ENCODE results near the gene RAB6B.

RAB6B gene

GRCh38 chr3:133894353-133895207 lies 1.1 kb downstream of the RAB6B start:
- DNase-seq: peak; percentile 6

DNA sequence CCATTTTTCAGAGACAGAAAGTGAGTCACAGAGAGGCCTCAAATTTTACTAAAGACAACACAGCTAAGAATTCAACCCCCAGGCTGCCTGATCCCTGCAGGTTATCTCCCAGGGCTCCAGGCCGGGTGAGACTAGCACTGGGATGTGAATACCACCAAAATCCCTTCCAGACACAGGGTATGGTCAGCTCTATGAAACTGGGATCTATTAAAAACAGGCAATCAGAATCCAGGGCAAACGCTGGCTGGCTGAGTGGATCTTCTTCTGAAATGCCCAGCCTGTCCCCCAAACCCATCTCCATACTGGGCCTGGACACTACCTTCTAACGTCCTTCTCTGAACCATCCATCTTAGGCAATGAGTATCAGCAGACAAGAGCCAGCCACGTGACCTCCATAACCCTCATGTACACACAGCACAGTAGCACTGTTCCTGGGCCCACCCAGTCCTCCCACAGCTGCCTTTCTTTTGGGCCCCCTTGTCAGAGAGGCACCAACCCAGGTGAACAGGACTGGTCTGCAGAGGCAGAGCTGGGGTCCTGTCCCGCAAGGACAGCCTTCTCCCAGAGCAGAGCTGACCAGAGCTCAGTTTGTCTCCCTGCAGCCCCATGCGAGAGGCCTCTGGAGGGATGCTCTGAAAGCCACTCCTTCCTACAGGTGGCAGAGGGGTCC lies 1.9 kb downstream of the RAB6B start:
- no peak for DNase-seq

DNA sequence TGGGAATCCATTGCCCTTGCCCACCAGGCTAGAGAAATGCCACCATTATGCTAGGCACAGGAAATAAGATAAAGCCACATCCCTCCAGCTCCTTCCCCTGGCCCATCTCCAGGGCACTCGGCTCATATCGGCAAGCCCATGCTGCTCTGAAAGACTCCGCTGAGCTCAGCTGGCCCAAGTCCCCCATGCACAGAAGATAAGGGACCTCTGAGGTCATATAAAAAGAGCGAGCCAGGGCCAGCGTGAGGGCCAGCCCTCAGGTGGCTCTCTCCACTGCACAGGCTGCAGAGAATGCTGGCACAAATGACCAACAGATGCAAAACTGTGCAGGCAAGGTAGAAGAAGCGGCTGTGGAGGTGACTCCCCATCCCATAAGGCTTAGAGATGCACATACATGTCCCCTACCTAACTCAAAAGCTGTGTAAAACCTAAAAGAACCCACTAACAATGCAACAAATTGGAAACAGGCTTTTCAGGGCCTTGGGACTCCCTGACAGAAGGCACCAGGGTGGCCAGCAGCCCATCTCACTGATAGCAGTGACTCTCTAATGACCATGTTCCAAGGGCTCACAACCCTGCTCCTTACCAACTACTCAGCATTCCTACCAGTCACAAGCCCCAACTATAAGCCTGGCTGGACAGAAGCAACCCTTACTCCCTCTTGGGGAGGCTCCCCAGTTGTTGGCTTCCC lies 3.0 kb downstream of the RAB6B start:
- no peak for DNase-seq

GRCh38 chr3:133891662-133892378 lies 3.9 kb downstream of the RAB6B start:
- DNase-seq: no peak

DNA sequence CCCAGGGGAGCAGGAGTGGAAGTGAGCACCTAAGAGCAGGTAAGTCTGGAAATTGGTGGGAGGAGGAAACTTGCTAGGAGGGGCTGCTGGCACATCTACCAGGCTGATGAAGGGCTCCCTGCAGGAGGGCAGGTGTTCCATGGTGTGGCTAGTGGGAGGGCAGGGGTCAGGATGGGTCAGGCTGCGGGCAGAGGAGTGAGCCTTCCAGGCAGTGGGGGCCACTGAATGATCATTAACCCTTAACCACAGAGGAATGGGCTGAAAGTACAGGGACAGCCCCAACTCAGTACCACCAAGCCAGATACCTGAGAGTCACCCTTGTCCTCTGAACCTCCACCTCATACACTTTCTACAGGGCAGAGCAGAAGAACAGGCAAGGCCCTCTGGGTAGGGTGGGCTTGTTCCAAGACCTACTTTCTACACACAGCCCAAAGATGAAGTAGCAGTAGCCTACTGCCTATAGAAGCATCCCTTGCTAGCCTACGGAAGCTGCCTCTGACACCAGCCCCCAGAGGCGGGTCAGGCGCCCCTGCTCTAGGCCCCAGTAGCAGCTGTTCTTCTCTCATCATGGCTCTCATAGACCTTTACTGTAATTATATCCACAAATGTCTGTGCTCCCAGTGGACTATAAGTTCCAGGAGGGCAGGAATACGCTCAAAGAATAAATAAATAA lies 4.6 kb downstream of the RAB6B start:
- no peak for DNase-seq

GRCh38 chr3:133890037-133890436 lies 5.6 kb downstream of the RAB6B start:
- no peak for DNase-seq

DNA sequence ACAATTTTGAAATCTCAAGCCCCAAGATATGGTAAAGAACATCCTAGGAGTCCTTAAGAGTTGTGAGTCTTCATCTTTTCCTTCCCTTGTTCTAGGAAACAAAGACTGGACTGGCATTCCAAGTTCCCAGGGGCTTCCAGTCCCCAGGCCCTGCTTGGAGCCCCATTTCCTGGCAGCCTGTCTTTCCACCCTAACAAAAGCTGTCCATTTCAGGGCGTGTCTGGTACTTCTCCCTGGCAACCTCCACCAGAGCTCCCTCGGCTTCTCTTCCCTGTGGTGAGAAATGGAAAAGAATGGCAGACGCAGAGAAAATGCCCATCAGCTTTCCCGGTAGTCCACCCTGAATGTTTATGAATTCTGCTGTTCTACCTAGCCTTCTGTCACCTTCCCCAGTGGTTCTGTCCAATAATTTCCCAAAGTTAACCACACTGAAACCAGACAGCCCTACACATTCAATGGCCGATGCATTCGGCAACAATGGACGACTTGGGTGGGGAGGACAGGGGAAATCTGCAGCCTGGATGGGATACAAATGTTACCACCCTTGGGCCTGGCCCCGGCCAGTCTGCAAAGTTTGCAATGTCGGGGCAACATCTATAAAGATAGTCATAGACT lies 6.8 kb downstream of the RAB6B start:
- DNase-seq: no peak

DNA sequence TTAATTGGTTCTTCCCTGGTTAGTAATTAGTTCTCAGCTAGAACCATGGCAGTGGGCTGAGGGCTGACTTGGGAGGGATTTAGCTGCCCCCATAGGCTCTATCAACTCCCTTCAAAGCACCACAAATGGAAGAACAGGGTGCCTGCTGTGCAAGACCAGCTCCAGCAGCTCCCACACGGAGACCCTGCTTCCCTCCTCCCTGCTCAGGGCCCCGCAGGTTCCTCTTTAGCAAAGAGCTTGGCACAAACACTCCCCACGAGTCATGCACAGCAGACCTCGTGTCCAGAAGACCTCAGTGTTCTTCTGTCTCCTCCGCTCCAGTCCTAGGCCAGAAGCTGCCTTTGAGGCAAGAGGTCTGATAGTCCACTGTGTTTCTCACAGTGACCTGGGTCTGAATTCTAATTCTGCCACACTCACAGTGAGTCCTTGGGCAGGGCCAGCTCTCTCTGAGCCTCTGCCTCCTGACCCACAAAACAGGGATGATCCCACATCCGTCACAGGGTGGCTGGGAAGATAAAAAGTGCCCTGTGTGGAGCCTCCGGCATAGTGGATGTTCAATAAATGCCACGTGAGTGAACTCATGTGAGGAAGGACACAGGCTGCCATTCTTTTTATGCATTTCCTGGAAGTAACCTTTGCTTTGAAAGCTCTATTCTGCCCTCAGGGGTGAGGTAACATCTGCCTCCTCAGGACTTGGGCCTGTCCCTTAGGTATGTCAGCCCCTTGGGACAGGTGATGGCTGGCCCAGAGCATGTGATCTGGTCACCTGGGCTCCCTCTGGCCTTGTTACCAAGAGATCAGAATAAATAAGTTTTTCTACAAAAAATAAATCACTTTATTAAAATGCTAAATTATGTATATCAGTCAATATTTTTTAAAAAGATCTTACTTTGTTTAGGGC lies 7.6 kb downstream of the RAB6B start:
- no peak for DNase-seq

DNA sequence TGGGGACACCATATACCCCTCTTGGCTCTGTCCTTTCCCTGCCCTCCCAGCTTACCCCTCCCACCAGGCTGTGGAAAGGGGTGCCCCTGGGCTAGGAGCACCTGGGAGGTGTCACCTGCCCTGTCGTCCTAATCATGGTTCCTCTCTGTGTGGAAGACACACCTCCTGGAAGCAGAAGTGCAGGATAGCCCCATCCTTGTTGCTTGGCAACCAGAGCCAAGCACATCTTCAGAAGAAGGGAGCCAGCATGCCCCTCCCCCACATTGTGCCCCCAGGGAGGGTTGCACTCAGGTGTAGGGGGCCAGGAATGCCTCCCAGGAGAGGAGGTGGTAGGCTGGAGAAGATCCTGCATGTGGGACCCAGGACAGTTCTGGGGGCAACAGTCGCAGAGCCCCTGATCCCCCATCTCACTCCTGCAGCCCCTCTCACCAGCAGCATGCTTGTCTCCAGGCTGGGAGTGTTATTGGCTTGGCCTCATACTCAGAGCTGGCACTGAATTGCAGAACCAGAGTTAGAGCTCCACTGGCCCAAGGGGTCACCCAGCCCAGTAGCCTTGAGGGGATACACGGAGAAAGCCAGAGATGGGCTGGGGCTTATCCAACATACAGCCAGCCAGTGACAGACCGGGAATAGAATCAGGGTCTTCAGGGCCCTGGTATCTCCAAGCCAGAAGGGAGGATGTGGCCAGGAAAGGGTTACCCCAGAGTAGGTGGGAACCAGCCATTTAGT lies 8.4 kb downstream of the RAB6B start:
- DNase-seq: no peak

DNA sequence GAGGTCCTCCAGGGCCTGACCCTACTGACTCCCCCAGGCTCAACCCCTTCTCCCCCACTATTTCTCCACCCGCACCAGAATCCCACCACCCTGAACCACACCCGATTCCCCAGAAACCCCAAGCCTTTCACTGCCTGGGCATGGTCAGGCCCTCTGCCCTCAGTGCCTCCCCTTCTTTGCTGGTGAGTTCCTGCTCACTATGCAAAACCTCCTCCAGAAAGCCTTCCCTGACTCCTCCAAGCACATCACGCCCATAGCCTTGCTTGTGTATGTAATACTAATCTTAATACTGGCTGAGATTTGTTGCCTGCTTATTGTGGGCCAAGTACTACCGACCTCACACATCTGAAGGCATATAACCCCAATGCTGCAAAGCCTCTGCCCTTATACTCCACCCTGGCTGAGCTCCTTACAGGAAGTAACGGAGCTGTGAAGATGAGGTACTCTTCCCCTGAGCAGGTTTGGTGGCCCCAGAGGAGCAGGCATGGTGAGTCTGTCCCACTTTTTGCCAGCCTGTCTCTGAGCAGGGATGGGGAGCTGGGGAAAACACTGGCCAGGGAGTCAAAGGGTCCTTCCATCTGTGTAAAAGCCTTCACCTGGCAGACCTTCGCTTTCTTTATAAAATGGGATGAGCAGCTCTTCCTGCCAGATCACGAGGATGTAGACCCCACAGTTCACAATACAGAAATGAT lies 9.5 kb downstream of the RAB6B start:
- no peak for DNase-seq

GRCh38 chr3:133884887-133885711 lies 10.6 kb downstream of the RAB6B start:
- no peak for DNase-seq

DNA sequence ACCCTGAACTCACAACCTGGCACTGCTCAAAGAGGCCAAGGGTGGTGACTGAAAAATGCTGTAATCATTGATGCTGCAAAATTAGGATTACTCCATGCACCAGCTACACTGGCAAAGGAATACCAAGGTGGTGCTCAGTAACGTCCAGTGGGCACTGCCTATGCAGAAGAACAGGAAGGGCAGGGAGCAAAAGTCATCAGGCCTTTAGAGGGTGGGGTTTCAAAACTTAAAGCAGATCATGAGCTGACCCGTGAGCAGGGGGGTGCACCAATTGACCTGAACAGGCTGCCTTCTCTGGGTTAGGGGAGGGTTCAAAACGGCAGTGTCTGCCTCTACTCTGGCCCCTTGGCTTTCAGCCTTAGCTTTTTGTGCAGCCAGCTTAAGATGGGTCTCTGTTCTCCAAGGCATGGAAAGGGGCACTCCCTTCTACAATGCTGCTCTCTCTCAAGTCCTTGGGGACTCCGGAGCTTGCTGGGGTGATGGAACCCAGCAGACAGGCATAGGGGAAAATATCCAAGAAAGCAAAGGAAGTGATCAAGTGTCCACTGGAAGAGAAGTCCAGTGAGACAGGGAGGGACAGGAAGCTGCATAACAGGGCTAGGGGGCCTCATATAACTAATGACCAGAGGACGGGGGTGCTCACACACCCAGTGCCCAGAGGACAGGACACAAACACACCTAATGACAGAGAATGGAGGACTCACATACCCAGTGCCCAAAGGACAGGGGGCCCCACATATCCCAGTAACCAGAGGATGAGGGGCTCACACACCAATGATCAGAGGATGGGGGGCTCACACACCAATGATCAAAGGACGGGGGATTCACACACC lies 11.4 kb downstream of the RAB6B start:
- no peak for DNase-seq

GRCh38 chr3:133883641-133884040 lies 12.0 kb downstream of the RAB6B start:
- no peak for DNase-seq

DNA sequence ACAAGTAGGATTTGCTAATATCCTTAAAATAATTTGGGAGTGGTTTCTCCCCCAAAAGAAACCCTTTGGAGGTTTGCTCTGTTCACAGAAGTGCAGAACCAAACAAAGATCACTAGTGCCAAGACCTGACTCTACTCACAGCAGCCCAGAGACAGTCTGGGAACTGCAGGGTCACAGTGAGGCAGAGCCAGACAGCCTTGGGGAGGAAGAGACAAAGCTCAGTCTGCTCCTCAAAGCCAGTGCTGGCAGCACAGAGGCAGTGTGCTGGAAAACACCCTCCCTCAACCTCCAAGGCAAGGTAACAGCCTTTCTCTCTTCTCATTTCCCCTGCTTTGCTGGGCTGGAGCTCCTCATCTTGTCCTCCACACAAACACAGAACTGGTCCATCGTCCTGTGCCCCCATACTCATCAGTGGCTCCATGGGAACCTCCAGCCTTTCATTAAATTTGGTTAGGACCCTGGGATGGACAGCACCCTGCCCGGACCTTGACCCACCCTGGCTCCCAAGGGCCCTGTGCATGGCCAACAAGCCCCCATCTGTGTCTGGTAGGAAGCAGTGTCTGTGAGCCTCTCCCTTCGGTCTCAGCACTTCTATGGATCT lies 12.6 kb downstream of the RAB6B start:
- DNase-seq: no peak

DNA sequence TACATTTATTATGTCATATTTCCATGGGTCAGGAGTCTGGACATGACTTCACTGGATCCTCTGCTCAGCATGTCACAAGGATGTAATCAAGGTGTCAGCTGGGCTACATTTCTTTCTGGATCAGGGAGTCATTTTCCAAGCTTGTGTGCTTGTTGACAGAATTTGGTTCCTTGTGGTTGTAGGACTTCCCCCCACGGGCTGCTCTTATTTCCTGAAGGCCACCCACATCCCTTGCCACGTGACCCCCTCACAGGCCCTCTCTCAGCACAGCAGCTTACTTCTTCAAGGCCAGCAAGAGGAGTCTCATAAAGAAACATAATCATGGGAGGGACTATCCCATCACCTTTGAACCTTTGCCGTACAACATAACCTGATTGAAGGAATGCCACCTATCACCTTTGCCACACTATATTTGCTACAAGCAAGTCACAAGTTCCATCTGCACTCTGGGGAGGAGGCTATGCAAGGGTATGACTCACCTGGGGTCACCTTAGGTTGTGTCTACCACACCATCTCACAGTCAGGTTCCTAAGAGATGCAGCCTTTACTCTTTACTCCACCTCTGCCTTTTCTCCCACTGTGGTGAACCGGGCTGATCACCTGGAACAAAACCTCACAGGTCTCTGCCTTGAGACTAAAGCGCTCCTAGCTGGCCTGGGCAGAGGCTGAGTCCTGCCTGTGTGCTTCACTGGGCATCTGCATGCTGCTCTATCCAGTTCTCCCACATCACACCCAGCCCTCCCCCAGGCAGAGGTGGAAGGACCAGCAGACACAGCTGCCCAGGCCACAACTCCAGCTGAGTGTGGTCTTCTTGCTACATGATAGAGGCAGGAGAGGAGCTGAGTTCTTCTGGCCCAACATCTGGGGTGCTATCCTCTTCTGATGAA lies 13.5 kb downstream of the RAB6B start:
- no peak for DNase-seq

- DNase-seq: no peak
These were observed 14.2 kb downstream of the RAB6B start for GRCh38 chr3:133881492-133881891.
